Skeletal muscle satellite cell (primary cell): ENCODE data around the gene COBL.

Experiments
- H3K27me3 ChIP-seq: 2 replicates; pipeline ENCODE4 v1.7.0; 2013; ENCODE audit warnings: low read length; ENCODE audit not compliant: control insufficient read depth, insufficient read depth
- H3K36me3 ChIP-seq: 2 replicates; pipeline ENCODE4 v1.7.0; 2013; ENCODE audit warnings: mild to moderate bottlenecking, control low read depth, low read length; ENCODE audit not compliant: insufficient read depth
- H3K4me1 ChIP-seq: 2 replicates; pipeline ENCODE4 v1.7.0; 2013; ENCODE audit warnings: low read length; ENCODE audit not compliant: control insufficient read depth, insufficient read depth
- H3K4me2 ChIP-seq: 2 replicates; pipeline ENCODE4 v1.7.0; 2013; ENCODE audit warnings: mild to moderate bottlenecking, low read length
- H3K4me3 ChIP-seq: 2 replicates; pipeline ENCODE4 v1.7.0; 2013; ENCODE audit warnings: low read length
- H3K9ac ChIP-seq: 2 replicates; pipeline ENCODE4 v1.7.0; 2013; ENCODE audit warnings: mild to moderate bottlenecking, low read depth, low read length, moderate library complexity
- H3K9me3 ChIP-seq: replicated peaks from 2 replicates; pipeline ENCODE4 v1.7.0; 2013; ENCODE audit warnings: mild to moderate bottlenecking, control low read depth, low read length

Gene COBL

GRCh38 chr7:51080622-51081269 is 235.9 kb downstream of the COBL start:
- Histone ChIP-seq H3K9ac (no peak overlapping the region), H3K4me3 (no peak overlapping the region), H3K4me1 (peaks cover 3% of the 10 kb centered on the region), H3K36me3 (no peaks in the 10 kb centered on the region), H3K9me3 (no peaks in the 10 kb centered on the region), H3K27me3 (peaks cover 68% of the 10 kb centered on the region), H3K4me2 (no peak overlapping the region)

DNA sequence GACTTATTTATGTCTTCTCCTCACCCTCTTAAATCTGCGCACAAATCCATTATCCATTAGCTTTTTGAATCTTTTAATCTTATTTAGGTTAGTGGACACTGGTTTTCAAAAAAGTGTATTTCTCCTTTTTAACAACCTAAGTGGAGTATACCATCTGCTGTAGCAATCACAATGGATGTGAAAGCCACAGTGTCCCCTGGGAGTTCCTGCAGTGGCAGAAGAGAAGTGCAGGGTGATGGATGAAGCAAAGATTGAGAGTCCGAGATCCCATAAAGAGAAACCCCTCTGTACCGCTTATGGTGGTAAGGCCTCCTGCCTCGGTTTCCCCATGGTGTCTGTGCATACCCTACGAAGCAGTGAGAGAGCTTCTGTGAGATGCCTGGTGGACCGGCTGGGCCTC is 236.4 kb downstream of the COBL start:
- Histone ChIP-seq H3K4me3 (no peak overlapping the region), H3K9me3 (no peaks in the 10 kb centered on the region), H3K9ac (no peak overlapping the region), H3K4me1 (peaks cover 5% of the 10 kb centered on the region), H3K27me3 (peaks cover 62% of the 10 kb centered on the region), H3K4me2 (no peak overlapping the region), H3K36me3 (no peaks in the 10 kb centered on the region)

GRCh38 chr7:51079494-51079893 is 237.1 kb downstream of the COBL start:
- Histone ChIP-seq H3K9ac (no peak overlapping the region), H3K36me3 (no peaks in the 10 kb centered on the region), H3K9me3 (no peaks in the 10 kb centered on the region), H3K4me2 (no peak overlapping the region), H3K4me1 (peaks cover 5% of the 10 kb centered on the region), H3K27me3 (peaks cover 56% of the 10 kb centered on the region), H3K4me3 (no peak overlapping the region)

DNA sequence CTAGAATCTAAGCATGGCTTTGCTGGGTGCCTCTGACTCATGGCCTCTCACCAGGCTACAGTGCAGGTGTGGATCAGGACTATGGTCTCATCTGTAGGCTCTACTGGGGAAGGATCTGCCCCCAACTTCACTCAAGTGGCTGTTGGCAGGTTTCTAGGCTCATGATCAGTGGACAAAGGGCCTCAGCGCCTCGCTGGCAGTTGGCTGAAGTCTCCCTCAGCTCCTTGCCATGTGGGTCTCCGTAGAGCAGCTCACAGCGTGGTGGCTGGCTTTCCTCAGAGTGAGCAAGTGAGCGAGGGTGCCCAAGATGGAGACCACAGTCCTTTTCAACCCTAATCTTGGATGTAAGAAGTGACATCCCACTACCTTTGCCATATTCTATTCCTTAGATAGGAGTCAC is 238.0 kb downstream of the COBL start:
- Histone ChIP-seq H3K36me3 (no peaks in the 10 kb centered on the region), H3K4me2 (no peak overlapping the region), H3K4me3 (no peak overlapping the region), H3K9me3 (no peaks in the 10 kb centered on the region), H3K27me3 (peaks cover 48% of the 10 kb centered on the region), H3K4me1 (peaks cover 5% of the 10 kb centered on the region), H3K9ac (no peak overlapping the region)

DNA sequence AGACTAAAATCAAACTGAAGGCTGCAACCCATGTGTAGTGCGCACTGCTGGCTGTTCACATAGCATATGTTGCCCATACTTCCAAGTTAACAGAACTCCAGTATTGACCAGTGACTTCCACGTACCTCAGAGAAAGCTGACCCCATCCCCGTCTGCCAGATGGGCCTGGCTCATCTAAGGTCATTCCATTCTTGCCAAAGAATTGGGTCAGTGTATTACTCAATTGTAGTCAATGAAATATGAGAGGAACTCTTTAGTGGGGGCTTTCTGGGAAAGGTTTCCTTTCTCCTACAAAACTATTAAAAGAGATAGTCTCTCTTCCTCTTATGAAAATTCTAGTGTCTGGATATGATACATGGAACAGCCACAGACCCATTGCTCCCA is 238.6 kb downstream of the COBL start:
- no peak overlapping the region for H3K9ac ChIP-seq
- H3K27me3 ChIP-seq: peaks cover 41% of the 10 kb centered on the region
- no peaks in the 10 kb centered on the region for H3K36me3 ChIP-seq
- H3K4me3 ChIP-seq: no peak overlapping the region
- peaks cover 5% of the 10 kb centered on the region for H3K4me1 ChIP-seq
- no peak overlapping the region for H3K4me2 ChIP-seq
- no peaks in the 10 kb centered on the region for H3K9me3 ChIP-seq

DNA sequence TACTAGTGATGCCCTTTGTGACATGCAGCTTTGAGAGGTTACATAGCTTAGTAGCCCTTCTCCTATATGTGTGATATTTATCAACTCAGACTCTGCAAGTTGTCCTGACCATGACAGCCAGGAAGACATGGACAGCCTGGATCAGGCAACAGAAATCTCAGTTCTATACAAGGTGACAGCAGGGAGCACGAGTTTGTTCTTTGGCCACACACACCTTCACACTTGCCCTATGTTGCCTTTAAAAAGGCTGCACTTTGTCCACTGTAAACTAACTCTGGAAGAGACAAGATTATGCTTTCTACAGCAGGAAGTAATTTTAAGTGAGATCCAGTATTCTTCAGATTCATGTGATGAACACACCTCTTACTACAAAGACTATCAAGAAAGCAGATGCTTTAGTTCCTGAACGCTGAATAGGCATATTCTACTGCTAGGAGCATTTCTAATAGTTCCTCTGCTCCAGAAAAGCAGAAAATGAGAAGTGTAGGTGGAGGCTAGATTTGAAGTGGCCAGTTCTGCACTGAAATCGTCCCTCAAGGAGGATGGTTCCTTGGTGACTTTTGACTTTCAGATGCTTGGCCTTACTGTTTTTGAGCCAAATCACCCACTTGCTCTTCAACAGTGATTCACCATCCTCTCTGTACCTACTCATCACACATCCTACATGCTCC is 239.2 kb downstream of the COBL start:
- H3K4me3 ChIP-seq: no peak overlapping the region
- H3K27me3 ChIP-seq: peaks cover 37% of the 10 kb centered on the region
- H3K4me1 ChIP-seq: peaks cover 5% of the 10 kb centered on the region
- H3K9me3 ChIP-seq: no peaks in the 10 kb centered on the region
- H3K9ac ChIP-seq: no peak overlapping the region
- H3K4me2 ChIP-seq: no peak overlapping the region
- no peaks in the 10 kb centered on the region for H3K36me3 ChIP-seq

GRCh38 chr7:51075681-51076580 is 240.7 kb downstream of the COBL start:
- no peak overlapping the region for H3K9ac ChIP-seq
- no peaks in the 10 kb centered on the region for H3K36me3 ChIP-seq
- H3K4me2 ChIP-seq: no peak overlapping the region
- peaks cover 22% of the 10 kb centered on the region for H3K27me3 ChIP-seq
- no peaks in the 10 kb centered on the region for H3K9me3 ChIP-seq
- peaks cover 5% of the 10 kb centered on the region for H3K4me1 ChIP-seq
- no peak overlapping the region for H3K4me3 ChIP-seq

DNA sequence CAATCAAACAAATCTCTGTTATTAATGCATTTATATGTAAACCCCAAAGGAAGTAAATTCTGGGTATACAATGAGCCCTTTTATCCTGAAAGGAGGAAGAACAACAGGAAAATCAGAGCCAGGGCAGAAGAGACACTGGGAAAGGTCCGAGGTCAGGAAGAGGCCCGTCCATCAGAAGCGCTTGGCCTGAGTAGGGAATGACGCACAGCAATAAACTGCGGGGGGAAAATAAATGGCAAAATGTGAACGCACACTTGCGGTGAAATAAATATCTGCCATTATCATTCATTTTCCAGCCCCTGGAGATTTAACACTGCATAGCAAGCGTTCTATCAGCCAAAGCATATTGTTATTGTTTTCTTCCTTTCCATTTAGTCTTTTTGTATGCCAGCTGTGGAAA is 243.4 kb downstream of the COBL start:
- Histone ChIP-seq H3K4me1 (peaks cover 13% of the 10 kb centered on the region), H3K36me3 (no peaks in the 10 kb centered on the region), H3K4me2 (no peak overlapping the region), H3K9me3 (no peaks in the 10 kb centered on the region), H3K4me3 (no peak overlapping the region), H3K27me3 (no peaks in the 10 kb centered on the region), H3K9ac (no peak overlapping the region)

- Histone ChIP-seq H3K4me2 (no peak overlapping the region), H3K9me3 (no peaks in the 10 kb centered on the region), H3K4me1 (peaks cover 13% of the 10 kb centered on the region), H3K27me3 (no peaks in the 10 kb centered on the region), H3K9ac (no peak overlapping the region), H3K4me3 (no peak overlapping the region), H3K36me3 (no peaks in the 10 kb centered on the region)
These were observed 244.3 kb downstream of the COBL start for GRCh38 chr7:51072281-51072680.

- Histone ChIP-seq H3K4me3 (no peak overlapping the region), H3K36me3 (no peaks in the 10 kb centered on the region), H3K9ac (no peak overlapping the region), H3K4me2 (no peak overlapping the region), H3K27me3 (no peaks in the 10 kb centered on the region), H3K9me3 (no peaks in the 10 kb centered on the region), H3K4me1 (peaks cover 13% of the 10 kb centered on the region)
These were observed 245.2 kb downstream of the COBL start for GRCh38 chr7:51071427-51071826.

DNA sequence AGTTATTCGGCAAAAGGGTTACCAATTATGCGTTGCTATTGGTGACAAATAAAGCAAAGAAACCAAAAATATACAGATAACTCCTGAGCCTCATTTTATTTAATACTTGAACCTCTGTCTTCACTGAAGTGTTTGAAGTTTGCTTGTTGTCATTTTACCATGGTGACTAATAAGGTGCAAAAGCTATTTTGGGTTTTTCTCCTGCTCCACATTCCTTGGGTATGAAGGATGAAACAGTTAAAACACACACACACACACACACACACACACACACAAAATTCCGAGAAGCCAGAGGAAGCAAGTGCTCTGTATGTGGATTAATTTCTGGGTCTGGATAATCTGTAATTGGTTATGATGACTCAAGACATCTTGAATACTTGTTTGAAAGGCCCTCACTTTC is 246.5 kb downstream of the COBL start:
- Histone ChIP-seq H3K4me3 (no peak overlapping the region), H3K9ac (no peak overlapping the region), H3K4me1 (peaks cover 8% of the 10 kb centered on the region), H3K27me3 (peaks cover 3% of the 10 kb centered on the region), H3K9me3 (no peaks in the 10 kb centered on the region), H3K4me2 (no peak overlapping the region), H3K36me3 (no peaks in the 10 kb centered on the region)
